GM23338 (cell line): ENCODE results near the gene PMEL. TPM values are rescaled to one million over a fixed set of nuclear protein-coding genes. Genes with fewer than 3 reads are reported as not detected.

Experiments
- ATAC-seq: fragments of 200-7000 bp; cut with Tn5 transposase; 3 replicates; pipeline ENCODE4 v1.9.1; 2020
- DNase-seq: peaks from one replicate; pipeline ENCODE4 v3.0.0-alpha.2; 2015; ENCODE audit warnings: low spot score
- H2AFZ ChIP-seq: fragments of 200-600 bp; sonication (generic); 2 replicates; pipeline ENCODE4 v1.8.0; 2016; ENCODE audit warnings: antibody characterized with exemption, mild to moderate bottlenecking, moderate library complexity
- H3F3A ChIP-seq: fragments of 200-600 bp; sonication (generic); replicated peaks from 2 replicates; pipeline ENCODE4 v1.8.0; 2017; ENCODE audit warnings: antibody characterized with exemption, mixed run types, low read depth
- H3K27ac ChIP-seq: fragments of 200-600 bp; sonication (generic); 2 replicates; pipeline ENCODE4 v1.6.1; 2016; ENCODE audit warnings: low read depth
- H3K27me3 ChIP-seq: fragments of 200-600 bp; sonication (generic); 2 replicates; pipeline ENCODE4 v1.8.0; 2016; ENCODE audit warnings: mild to moderate bottlenecking, mixed run types, moderate library complexity; ENCODE audit not compliant: insufficient read depth
- H3K36me3 ChIP-seq: fragments of 200-600 bp; sonication (generic); 2 replicates; pipeline ENCODE4 v1.8.0; 2016; ENCODE audit warnings: mild to moderate bottlenecking; ENCODE audit not compliant: insufficient read depth
- H3K4me1 ChIP-seq: fragments of 200-600 bp; sonication (generic); 2 replicates; pipeline ENCODE4 v1.8.0; 2016; ENCODE audit warnings: mild to moderate bottlenecking, moderate library complexity; ENCODE audit not compliant: insufficient read depth
- H3K4me2 ChIP-seq: fragments of 200-600 bp; sonication (generic); 2 replicates; pipeline ENCODE4 v1.7.1; 2017; ENCODE audit warnings: mixed run types
- H3K4me3 ChIP-seq: fragments of 200-600 bp; sonication (generic); 2 replicates; pipeline ENCODE4 v1.6.1; 2016; ENCODE audit warnings: mixed run types
- H3K79me2 ChIP-seq: fragments of 200-600 bp; sonication (generic); replicated peaks from 2 replicates; pipeline ENCODE4 v1.8.0; 2017; ENCODE audit warnings: mild to moderate bottlenecking; ENCODE audit not compliant: insufficient read depth
- H3K9me2 ChIP-seq: fragments of 200-600 bp; sonication (generic); 2 replicates; pipeline ENCODE4 v1.8.0; 2017; ENCODE audit not compliant: insufficient read depth
- H4K20me1 ChIP-seq: fragments of 200-600 bp; sonication (generic); replicated peaks from 2 replicates; pipeline ENCODE4 v1.8.0; 2017; ENCODE audit warnings: mild to moderate bottlenecking; ENCODE audit not compliant: insufficient read depth
- H3K27ac Mint-ChIP-seq: 2 replicates; pipeline ENCODE4 v1.8.0; 2020; ENCODE audit warnings: inconsistent platforms, mild to moderate bottlenecking, moderate library complexity, mixed read lengths
- H3K27me3 Mint-ChIP-seq: 3 replicates; pipeline ENCODE4 v1.8.0; 2022; ENCODE audit warnings: low read depth, mild to moderate bottlenecking, moderate library complexity, mixed read lengths, inconsistent platforms; ENCODE audit not compliant: insufficient read depth, poor library complexity
- H3K36me3 Mint-ChIP-seq: 3 replicates; pipeline ENCODE4 v1.8.0; 2021; ENCODE audit warnings: low read depth, mild to moderate bottlenecking, inconsistent platforms, moderate library complexity, mixed read lengths
- H3K4me1 Mint-ChIP-seq: 3 replicates; pipeline ENCODE4 v1.8.0; 2020; ENCODE audit warnings: mild to moderate bottlenecking, inconsistent platforms, mixed read lengths
- H3K4me3 Mint-ChIP-seq: 3 replicates; pipeline ENCODE4 v1.8.0; 2021; ENCODE audit warnings: moderate library complexity, mild to moderate bottlenecking, inconsistent platforms, mixed read lengths
- H3K9me3 Mint-ChIP-seq: 3 replicates; pipeline ENCODE4 v1.8.0; 2020; ENCODE audit warnings: moderate library complexity, mild to moderate bottlenecking, inconsistent platforms, mixed read lengths
- CTCF ChIP-seq, 2 experiments: fragments of 200-600 bp in 1 of 2; sonication (generic) in 1 of 2; conservative IDR thresholded peaks; 2 replicates each; pipeline versions ENCODE4 v1.5.1 to v1.6.1; 2016 to 2017; ENCODE audit warnings: antibody characterized with exemption in 2 of 2, low read depth in 2 of 2, mild to moderate bottlenecking in 2 of 2, moderate library complexity in 1 of 2
- EZH2phosphoT487 ChIP-seq: fragments of 200-600 bp; sonication (generic); IDR thresholded peaks from one replicate; pipeline ENCODE4 v1.8.1; 2018; ENCODE audit warnings: antibody characterized with exemption; ENCODE audit not compliant: unreplicated experiment
- JUNB ChIP-seq: IDR thresholded peaks from one replicate; pipeline ENCODE4 v1.6.1; 2016; ENCODE audit warnings: antibody characterized with exemption; ENCODE audit not compliant: unreplicated experiment
- REST ChIP-seq: IDR thresholded peaks from one replicate; pipeline ENCODE4 v1.6.1; 2018; ENCODE audit warnings: antibody characterized with exemption; ENCODE audit not compliant: unreplicated experiment
- ZNF114 ChIP-seq: fragments of 250-450 bp; sonication (Bioruptor Pico); IDR thresholded peaks from 2 replicates; pipeline ENCODE4 v1.5.0; 2020; ENCODE audit warnings: mild to moderate bottlenecking, moderate library complexity
- ZNF462 ChIP-seq: fragments of 250-450 bp; sonication (Bioruptor Pico); IDR thresholded peaks from 2 replicates; pipeline ENCODE4 v1.5.0; 2020; ENCODE audit warnings: mild to moderate bottlenecking, moderate library complexity
- polyA plus RNA-seq: library from polyadenylated mRNA; unstranded; fragments of >200 nt; fragmentation: Nextera tagmentation; extraction: Ambion mirVana; gene quantifications from 2 replicates; pipeline ENCODE4 v1.2.1, GENCODE V29; 2016
- total RNA-seq: library from RNA; depleted of rRNA; stranded (reverse); fragments of >200 nt; shearing (Covaris generic); gene quantifications from 2 replicates; pipeline ENCODE4 v1.2.3, GENCODE V29; 2014

The PMEL gene
- total and polyA plus RNA-seq, 2 experiments from 2014 or later = 68.1 to 108 TPM

GRCh38 chr12:55938826-55939501, 26.9 kb downstream of the PMEL start (continued):
- no peak for TF ChIP-seq EZH2phosphoT487
- no peak for TF ChIP-seq ZNF114 (CRISPR knock-in tag)
- TF ChIP-seq JUNB = no peak
- TF ChIP-seq CTCF (conservative IDR thresholded peaks at IDR 0.05; ENCODE audit: low read depth in 2 of 2) = no peak
- no peak for TF ChIP-seq REST

- Mint-ChIP-seq H3K4me3 (no peak overlapping the region), H3K36me3 (no peaks in the 10 kb centered on the region), H3K4me1 (peaks cover 9% of the 10 kb centered on the region), H3K27ac (no peak overlapping the region), H3K27me3 (peaks cover 20% of the 10 kb centered on the region), H3K9me3 (no peaks in the 10 kb centered on the region)
- Histone ChIP-seq H3K9me2 (no peaks in the 10 kb centered on the region), H3K4me1 (peaks cover 10% of the 10 kb centered on the region), H2AFZ (no peak overlapping the region), H3K27ac (no peak overlapping the region), H3K4me3 (no peak overlapping the region), H3F3A (no peaks in the 10 kb centered on the region), H3K36me3 (no peaks in the 10 kb centered on the region), H3K4me2 (no peak overlapping the region), H4K20me1 (no peaks in the 10 kb centered on the region), H3K27me3 (peaks cover 26% of the 10 kb centered on the region), H3K79me2 (no peaks in the 10 kb centered on the region)
- ATAC-seq (no peak), DNase-seq (no peak)
- TF ChIP-seq ZNF462 (CRISPR knock-in tag) (no peak), REST (no peak), EZH2phosphoT487 (no peak)
Measured at GRCh38 chr12:55937981-55938380, 27.9 kb downstream of the PMEL start.
